HUES64 (cell line): ENCODE data around the gene EIF1AD. TPM values are rescaled to one million over a fixed set of nuclear protein-coding genes. Genes with fewer than 3 reads are reported as not detected.

ENCODE experiments used
- H3K27ac ChIP-seq: 2 replicates; pipeline ENCODE4 v1.7.0; 2013; ENCODE audit warnings: low read depth, low read length, inconsistent platforms
- H3K27me3 ChIP-seq: 2 replicates; pipeline ENCODE4 v1.6.1; 2013; ENCODE audit warnings: mild to moderate bottlenecking, low read length; ENCODE audit not compliant: insufficient read depth
- H3K36me3 ChIP-seq: 2 replicates; pipeline ENCODE4 v1.6.1; 2013; ENCODE audit warnings: mild to moderate bottlenecking, low read length; ENCODE audit not compliant: insufficient read depth
- H3K4me1 ChIP-seq: 2 replicates; pipeline ENCODE4 v1.6.1; 2013; ENCODE audit warnings: mild to moderate bottlenecking, low read length, moderate library complexity; ENCODE audit not compliant: insufficient read depth
- H3K4me3 ChIP-seq: 2 replicates; pipeline ENCODE4 v1.5.1; 2013; ENCODE audit warnings: mild to moderate bottlenecking, low read length, moderate library complexity
- H3K9ac ChIP-seq: 2 replicates; pipeline ENCODE4 v1.6.1; 2013; ENCODE audit warnings: mild to moderate bottlenecking, low read depth, low read length
- H3K9me3 ChIP-seq: 2 replicates; pipeline ENCODE4 v1.6.1; 2013; ENCODE audit warnings: low read depth, low read length; ENCODE audit not compliant: insufficient read depth
- WGBS: fragments of 150-250, 120-280 bp; methylation state at CpG from one replicate; pipeline ENCODE4 v1.1.7; 2013; ENCODE audit warnings: missing lambda C conversion rate; 5-methylcytosine and 5-hydroxymethylcytosine counted together
- polyA plus RNA-seq, 2 experiments: library from polyadenylated mRNA; stranded (reverse); fragments of 50-300 nt; gene quantifications; one replicate each; pipeline ENCODE4 v1.2.3, GENCODE V29; 2013

Gene EIF1AD
- polyA plus RNA-seq (2013, experiment 1 of 2): 22.7 TPM
- 18.8 TPM for polyA plus RNA-seq (2013, experiment 2 of 2)

- under 1% methylated on average over 55 of the region's 55 CpGs for WGBS
- Histone ChIP-seq H3K9me3 (no peaks in the 10 kb centered on the region), H3K4me3 (peak within 1 kb of the TSS; percentile 98), H3K9ac (peak within 1 kb of the TSS; percentile 88), H3K4me1 (peaks cover 5% of the 10 kb centered on the region; the same call in 1 of the 2 replicates), H3K27ac (peak within 1 kb of the TSS; percentile 99), H3K27me3 (no peaks in the 10 kb centered on the region), H3K36me3 (peaks cover 54% of the 10 kb centered on the region)
Observed at GRCh38 chr11:66001942-66002647, at the start of gene EIF1AD, which contains the start of gene BANF1. TSS of gene EIF1AD (minus strand) at chr11:66002157. CDS start at chr11:66000389, 1,768 bp downstream. TSS of gene BANF1 (plus strand) at chr11:66002503. CDS start at chr11:66003251, 748 bp downstream.

DNA sequence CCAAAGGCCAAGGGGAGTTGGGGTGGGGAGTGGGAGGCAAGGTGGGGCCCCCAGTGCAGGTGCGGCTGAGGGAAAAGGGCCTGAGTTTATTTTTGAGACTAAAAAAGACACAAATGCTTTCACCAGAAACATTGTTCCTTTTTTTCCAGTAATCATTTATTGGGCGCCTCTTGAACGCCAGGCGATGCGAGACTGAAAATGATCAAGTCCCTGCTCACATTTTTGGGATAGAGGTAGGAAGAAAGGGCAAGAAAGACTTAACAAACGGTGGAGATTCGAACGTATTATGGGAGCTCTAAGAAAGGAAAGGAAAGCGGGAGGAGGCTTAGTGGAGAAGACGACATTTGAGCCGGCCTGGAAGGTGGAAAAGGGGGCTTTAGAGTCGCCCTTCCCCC, 49.4 kb upstream of the EIF1AD start:
- Histone ChIP-seq H3K4me1 (peaks cover 25% of the 10 kb centered on the region), H3K9me3 (no peaks in the 10 kb centered on the region), H3K27me3 (no peaks in the 10 kb centered on the region), H3K36me3 (peaks cover 29% of the 10 kb centered on the region), H3K4me3 (peak overlapping the region; percentile 98), H3K9ac (peak overlapping the region; percentile 80), H3K27ac (peak overlapping the region; percentile 95)
- 31% methylated on average over 12 of the region's 12 CpGs for WGBS

DNA sequence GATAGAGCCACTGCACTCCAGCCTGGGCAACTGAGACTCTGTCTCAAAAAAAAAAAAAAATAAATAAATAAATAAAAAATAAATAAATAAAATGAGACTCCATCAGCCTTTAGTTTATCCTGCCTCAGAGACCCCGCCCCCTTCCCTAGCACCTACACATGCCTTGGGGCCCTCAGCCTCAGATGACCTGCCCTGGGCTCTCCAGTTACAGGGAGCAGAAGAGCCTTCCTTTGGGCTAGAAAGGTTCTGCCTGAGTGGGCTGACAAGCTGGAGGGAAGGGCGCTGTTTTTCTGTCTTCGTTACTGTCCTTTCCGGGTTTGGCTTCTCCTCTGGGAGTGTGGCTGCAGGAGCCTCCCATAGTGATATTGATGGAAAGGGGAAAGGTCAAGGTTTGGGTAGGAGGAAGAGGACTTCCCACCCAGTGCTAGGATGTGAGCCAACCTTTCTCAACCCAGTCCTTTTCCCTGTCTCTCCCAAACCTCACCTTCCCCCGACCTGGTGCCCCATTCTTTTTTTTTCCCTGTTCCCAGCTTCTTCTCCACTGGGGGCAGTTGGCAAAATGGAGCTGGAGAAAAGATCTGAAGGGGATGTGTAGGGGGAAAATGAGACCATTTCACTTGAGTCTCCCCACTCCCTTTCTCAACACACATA, 48.7 kb upstream of the EIF1AD start:
- 78% methylated on average over 5 of the region's 5 CpGs for WGBS
- Histone ChIP-seq H3K9me3 (no peaks in the 10 kb centered on the region), H3K9ac (peak overlapping the region; percentile 80; the same call in 1 of the 2 replicates), H3K27me3 (no peaks in the 10 kb centered on the region), H3K4me1 (peaks cover 25% of the 10 kb centered on the region), H3K4me3 (peak overlapping the region; percentile 98), H3K27ac (peak overlapping the region; percentile 95), H3K36me3 (peaks cover 23% of the 10 kb centered on the region)

- H3K9me3 ChIP-seq: no peaks in the 10 kb centered on the region
- peaks cover 25% of the 10 kb centered on the region for H3K4me1 ChIP-seq
- H3K27me3 ChIP-seq: no peaks in the 10 kb centered on the region
- no peak within 1 kb of the TSS for H3K27ac ChIP-seq
- 1% methylated on average over 30 of the region's 39 CpGs for WGBS
- peak within 1 kb of the TSS; percentile 73 for H3K4me3 ChIP-seq
- peaks cover 15% of the 10 kb centered on the region for H3K36me3 ChIP-seq
- H3K9ac ChIP-seq: peak within 1 kb of the TSS; percentile 63
Observed at GRCh38 chr11:66048547-66049323, 46.8 kb upstream of the EIF1AD start, which contains the start of gene GAL3ST3. TSS of gene GAL3ST3 (minus strand) at chr11:66049161. CDS start at chr11:66045415, 3,746 bp downstream.

GRCh38 chr11:66047541-66048365, 45.8 kb upstream of the EIF1AD start:
- H3K9me3 ChIP-seq: no peaks in the 10 kb centered on the region
- 0 out of 2 replicates have a peak overlapping the region, but pooled peaks have one; percentile 17 for H3K9ac ChIP-seq
- H3K4me3 ChIP-seq: peak overlapping the region; percentile 73
- no peaks in the 10 kb centered on the region for H3K27me3 ChIP-seq
- peaks cover 15% of the 10 kb centered on the region for H3K36me3 ChIP-seq
- H3K4me1 ChIP-seq: peaks cover 22% of the 10 kb centered on the region
- 87% methylated on average over 11 of the region's 11 CpGs for WGBS
- no peak overlapping the region for H3K27ac ChIP-seq

- H3K9me3 ChIP-seq: no peaks in the 10 kb centered on the region
- H3K4me1 ChIP-seq: peaks cover 22% of the 10 kb centered on the region
- no peak overlapping the region for H3K27ac ChIP-seq
- H3K9ac ChIP-seq: no peak overlapping the region
- H3K4me3 ChIP-seq: no peak overlapping the region
- no peaks in the 10 kb centered on the region for H3K27me3 ChIP-seq
- WGBS: 85% methylated on average over 3 of the region's 3 CpGs
- peaks cover 20% of the 10 kb centered on the region for H3K36me3 ChIP-seq
Observed at GRCh38 chr11:66046901-66047300, 44.9 kb upstream of the EIF1AD start.

GRCh38 chr11:66045177-66045639, 43.3 kb upstream of the EIF1AD start:
- peaks cover 25% of the 10 kb centered on the region for H3K36me3 ChIP-seq
- peaks cover 11% of the 10 kb centered on the region for H3K4me1 ChIP-seq
- H3K9me3 ChIP-seq: no peaks in the 10 kb centered on the region
- no peaks in the 10 kb centered on the region for H3K27me3 ChIP-seq
- no peak overlapping the region for H3K4me3 ChIP-seq
- WGBS: 26% methylated on average over 11 of the region's 11 CpGs
- H3K9ac ChIP-seq: no peak overlapping the region
- no peak overlapping the region for H3K27ac ChIP-seq

DNA sequence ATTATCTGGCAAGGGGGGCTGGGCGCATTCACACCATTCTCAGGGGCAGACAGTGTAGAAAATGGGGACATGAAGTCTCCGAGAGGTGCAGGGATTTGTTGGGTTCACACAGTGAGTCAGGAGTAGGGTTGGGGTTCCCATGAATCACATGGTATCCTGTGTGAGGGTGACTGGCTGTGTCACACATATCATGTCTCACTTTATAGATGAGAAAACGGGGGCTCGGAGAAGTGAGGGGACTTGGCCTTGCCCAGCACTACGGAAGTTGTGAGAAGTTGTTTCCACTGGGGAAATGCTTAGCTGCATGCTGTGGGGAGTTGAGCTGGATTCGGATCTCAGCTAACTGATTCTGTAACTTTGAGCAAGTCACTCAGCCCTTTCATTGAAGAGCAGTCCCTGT, 42.8 kb upstream of the EIF1AD start:
- Histone ChIP-seq H3K9ac (no peak overlapping the region), H3K27ac (no peak overlapping the region), H3K4me1 (peaks cover 11% of the 10 kb centered on the region), H3K4me3 (no peak overlapping the region), H3K27me3 (no peaks in the 10 kb centered on the region), H3K36me3 (peaks cover 25% of the 10 kb centered on the region), H3K9me3 (no peaks in the 10 kb centered on the region)
- 79% methylated on average over 6 of the region's 6 CpGs for WGBS

- H3K36me3 ChIP-seq: peaks cover 25% of the 10 kb centered on the region
- H3K27ac ChIP-seq: no peak overlapping the region
- no peak overlapping the region for H3K4me3 ChIP-seq
- H3K9me3 ChIP-seq: no peaks in the 10 kb centered on the region
- H3K9ac ChIP-seq: no peak overlapping the region
- 0 out of 2 replicates have a peak, but pooled peaks cover 5% of the 10 kb centered on the region for H3K4me1 ChIP-seq
- WGBS: 96% methylated on average over 88 of the region's 88 CpGs
- no peaks in the 10 kb centered on the region for H3K27me3 ChIP-seq
Observed at GRCh38 chr11:66042996-66043906, 41.3 kb upstream of the EIF1AD start.
